Left renal cortex interstitium (tissue), 4 donors: Measurements from ENCODE around the gene AMOT. TPM values are rescaled to one million over a fixed set of nuclear protein-coding genes. Genes with fewer than 3 reads are reported as not detected.

Source experiments
- DNase-seq, 4 donors: peaks; one replicate each; pipeline ENCODE4 v3.0.0-alpha.2; 2013; ENCODE audit warnings: low read depth in 4 of 4, low spot score in 2 of 4, missing footprints in 1 of 4
- polyA plus RNA-seq, 4 donors: library from polyadenylated mRNA; unstranded; fragments of 120-200 nt; gene quantifications; one replicate each; pipeline ENCODE4 v1.2.1, GENCODE V29; 2013; ENCODE audit not compliant: insufficient read length in 4 of 4

The AMOT gene
- polyA plus RNA-seq, 4 donors, result 61.5 to 85.2 (median 70.7) TPM

GRCh38 chrX:112753116-112753515 is 87.5 kb downstream of the AMOT start:
- DNase-seq, result no peak

- no peak for DNase-seq
Measured at GRCh38 chrX:112751076-112751475, 89.6 kb downstream of the AMOT start.

- DNase-seq, result no peak
Measured at GRCh38 chrX:112746812-112747595, 93.6 kb downstream of the AMOT start.

GRCh38 chrX:112738347-112739033 is 102.1 kb downstream of the AMOT start:
- no peak for DNase-seq

- no peak for DNase-seq
Measured at GRCh38 chrX:112736310-112736709, 104.3 kb downstream of the AMOT start.

- DNase-seq, result no peak
Measured at GRCh38 chrX:112735147-112735546, 105.5 kb downstream of the AMOT start.

GRCh38 chrX:112734290-112734689 is 106.3 kb downstream of the AMOT start:
- DNase-seq, result no peak

GRCh38 chrX:112731793-112732192 is 108.8 kb downstream of the AMOT start:
- DNase-seq, result no peak

Other genes starting within 250 kb of the AMOT start
- under 1 TPM; 0.47 to 0.92 (median 0.84) TPM for gene LHFPL1, start 160.9 kb downstream of the AMOT start, polyA plus RNA-seq